Eye (tissue), 1 donor: ENCODE measurements around the gene NTM.
"Not testable (repeated sequence)": the region's sequence is repeated elsewhere in the genome, so short reads cannot be mapped to it uniquely, and the experiment has no call there.

ENCODE experiments used
- DNase-seq: peaks from one replicate; pipeline ENCODE4 v3.0.0-alpha.2; 2015

NTM gene

DNA sequence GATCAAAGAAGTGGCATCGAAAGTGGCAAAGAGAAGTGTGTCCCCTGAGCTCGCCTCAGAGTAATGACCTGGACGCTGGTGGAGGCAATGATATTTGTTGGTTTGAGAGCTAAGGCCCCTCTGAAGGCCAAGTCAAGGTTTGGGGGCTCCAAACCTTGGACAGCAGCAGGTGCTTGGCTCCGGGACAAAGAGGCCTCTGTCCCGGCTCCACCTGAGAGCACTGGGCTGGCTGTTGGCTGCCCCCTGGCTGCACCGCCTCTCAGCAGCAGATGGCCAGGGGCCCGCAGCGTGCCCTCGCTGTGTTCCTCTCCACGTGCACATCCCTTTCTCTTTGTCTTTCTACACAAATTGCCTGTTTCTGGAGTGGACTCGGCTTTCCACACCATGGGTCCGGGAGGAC, 301.3 kb downstream of the NTM start:
- DNase-seq: peak; percentile 41

DNA sequence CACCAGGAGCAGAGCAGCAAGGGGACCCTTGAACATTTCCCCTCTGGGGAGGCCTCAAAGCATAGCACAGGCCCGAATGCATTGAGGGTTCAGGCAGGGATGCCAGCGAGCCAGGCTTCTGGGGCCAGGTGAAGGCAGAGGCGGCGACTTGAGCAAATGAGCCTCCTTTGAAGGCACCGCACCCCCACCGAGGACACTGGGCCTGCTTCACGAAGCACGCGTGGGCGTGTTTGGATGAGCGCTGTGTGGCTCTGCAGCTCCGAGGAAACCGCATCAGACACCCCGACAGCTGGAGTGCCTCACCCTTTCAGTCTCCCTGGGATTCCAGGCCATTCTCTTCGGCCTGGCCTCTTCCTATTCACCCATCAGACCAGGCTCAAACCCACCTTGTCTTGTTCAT, 301.8 kb downstream of the NTM start:
- no peak for DNase-seq

GRCh38 chr11:131674051-131674755, 303.8 kb downstream of the NTM start:
- DNase-seq: peak; percentile 92

DNA sequence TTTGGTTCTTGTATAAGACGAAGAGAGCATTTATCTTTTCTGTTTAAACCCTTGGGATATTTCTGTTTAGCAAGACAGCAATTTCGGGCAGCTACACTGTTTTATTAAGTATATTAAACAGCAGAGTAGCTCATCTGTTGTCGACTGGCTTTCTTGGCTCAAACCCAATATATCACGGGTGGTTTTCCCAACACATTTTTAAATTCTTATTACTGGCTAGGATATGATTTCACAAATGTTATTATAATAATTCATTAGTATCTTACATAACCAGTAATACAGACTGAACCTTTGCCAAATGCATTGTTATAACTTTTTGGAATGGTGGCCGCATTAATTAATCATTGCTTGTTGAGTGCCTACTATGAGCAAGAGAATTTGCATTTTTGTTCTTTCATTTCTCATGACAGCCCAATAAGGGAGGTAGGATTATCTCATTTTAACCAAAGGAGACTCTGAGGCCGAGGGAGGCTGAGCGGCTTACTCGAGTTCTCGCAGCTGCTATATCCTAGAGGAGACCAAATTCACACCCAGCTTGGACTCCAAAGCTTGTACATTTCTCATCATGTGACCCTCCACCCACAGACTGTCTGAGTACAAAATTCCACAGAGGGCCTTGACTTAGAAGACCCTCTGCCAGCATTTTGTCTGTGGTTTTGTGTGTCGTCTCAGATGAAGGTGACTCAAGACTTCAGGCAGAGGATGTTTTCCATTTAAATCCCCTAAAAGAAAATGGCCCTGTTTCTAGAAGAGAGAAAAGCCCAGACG, 304.9 kb downstream of the NTM start:
- no peak for DNase-seq

DNA sequence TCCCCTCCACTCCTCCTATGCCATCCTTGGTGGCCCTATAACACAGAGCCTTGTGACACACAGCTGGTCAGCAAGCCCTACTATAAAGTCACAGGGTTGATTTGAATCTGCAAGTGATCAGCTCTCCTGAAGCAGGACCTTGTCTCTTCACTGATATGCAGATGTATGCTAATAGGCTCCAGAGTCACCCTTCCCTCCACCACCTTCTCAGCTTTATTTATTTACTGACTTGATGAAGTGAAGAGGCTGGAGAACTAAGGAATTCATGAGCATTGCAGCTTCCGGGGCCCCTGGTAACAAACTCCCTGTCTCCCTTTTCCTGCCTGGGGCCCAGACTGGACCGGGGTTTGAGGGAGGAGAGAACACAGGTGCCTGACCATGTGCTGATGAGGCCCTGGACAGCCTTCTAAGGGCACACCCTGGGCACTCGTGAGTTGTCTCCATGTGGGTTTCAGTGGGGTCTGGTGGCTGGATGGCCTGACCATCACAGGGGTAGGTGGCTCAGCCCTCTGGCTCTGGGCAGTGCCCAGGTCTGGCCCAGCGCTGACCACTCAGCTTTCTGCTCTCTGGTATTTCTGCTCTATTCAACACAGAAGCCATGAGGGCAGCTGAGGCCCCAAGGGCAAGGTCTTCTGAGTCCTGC, 307.5 kb downstream of the NTM start:
- no peak for DNase-seq

DNA sequence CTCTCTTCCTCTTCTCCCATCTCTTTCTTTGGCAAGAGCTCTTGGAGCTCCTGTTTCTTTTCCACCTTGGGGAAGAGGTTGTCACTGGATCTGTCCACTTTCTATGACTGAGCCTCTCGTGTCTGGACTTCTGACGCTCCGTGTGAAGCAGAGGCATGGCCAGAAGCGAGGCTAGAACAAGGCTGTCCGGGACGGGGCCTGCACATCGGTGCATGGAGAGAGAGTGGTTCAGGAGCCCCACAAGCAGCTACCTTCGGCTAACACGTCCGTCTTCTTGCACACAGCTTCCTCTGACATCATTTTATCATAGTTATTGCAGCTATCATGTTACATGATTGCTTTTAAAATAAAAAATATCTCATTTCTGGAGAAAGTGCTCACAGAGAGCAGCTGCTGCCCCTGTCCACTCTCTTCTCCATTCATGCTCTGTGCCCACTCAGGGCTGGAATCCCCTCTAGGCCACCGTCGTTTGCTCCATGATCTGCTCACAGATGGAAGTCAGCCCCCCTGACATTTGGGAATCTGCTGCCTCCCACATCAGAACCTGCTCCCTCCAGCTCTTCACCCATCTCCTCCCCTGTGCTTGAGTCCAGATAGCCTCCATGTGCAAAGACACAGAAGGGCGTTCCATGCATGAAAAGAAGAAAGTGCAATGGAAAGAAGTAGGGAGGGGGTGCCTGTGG, 308.4 kb downstream of the NTM start:
- DNase-seq: no peak

- DNase-seq: not testable (repeated sequence)
Measured at GRCh38 chr11:131680448-131680847, 310.0 kb downstream of the NTM start.

DNA sequence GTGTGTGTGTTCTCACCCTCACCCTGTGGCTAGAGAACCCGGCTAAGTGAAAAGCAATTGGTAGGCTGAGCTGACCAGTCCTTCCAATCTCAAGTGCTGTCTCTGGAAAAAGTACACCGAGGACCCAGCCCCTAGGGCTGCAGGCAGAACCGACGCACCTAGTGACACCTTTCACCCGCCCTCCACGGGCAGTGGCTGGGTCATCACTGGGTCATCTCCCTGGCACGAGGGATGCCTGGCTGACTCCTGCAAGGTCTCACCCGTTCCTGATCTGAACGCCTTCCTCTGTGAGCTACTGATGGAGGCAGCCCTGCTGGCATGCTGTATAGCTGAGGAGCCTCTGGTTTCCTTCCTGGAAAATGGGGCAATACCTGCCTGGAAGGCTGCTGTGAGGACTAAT, 311.5 kb downstream of the NTM start:
- DNase-seq: no peak

- DNase-seq: no peak
Measured at GRCh38 chr11:131682373-131683015, 312.1 kb downstream of the NTM start.

- no peak for DNase-seq
Measured at GRCh38 chr11:131683131-131683530, 312.7 kb downstream of the NTM start.

- DNase-seq: no peak
Measured at GRCh38 chr11:131683666-131684065, 313.3 kb downstream of the NTM start.

GRCh38 chr11:131684111-131685060, 314.0 kb downstream of the NTM start:
- DNase-seq: no peak

GRCh38 chr11:131685206-131685605, 314.8 kb downstream of the NTM start:
- DNase-seq: no peak

- no peak for DNase-seq
Measured at GRCh38 chr11:131685906-131686305, 315.5 kb downstream of the NTM start.

- no peak for DNase-seq
Measured at GRCh38 chr11:131686836-131687235, 316.4 kb downstream of the NTM start.

GRCh38 chr11:131687291-131688047, 317.1 kb downstream of the NTM start:
- no peak for DNase-seq

- peak; percentile 85 for DNase-seq
Measured at GRCh38 chr11:131688048-131688693, 317.8 kb downstream of the NTM start.

- no peak for DNase-seq
Measured at GRCh38 chr11:131689049-131689925, 318.9 kb downstream of the NTM start.

GRCh38 chr11:131690362-131690761, 319.9 kb downstream of the NTM start:
- no peak for DNase-seq
